ENCODE results near the gene ZNF182.
"Not testable (repeated sequence)": the region's sequence is repeated elsewhere in the genome, so short reads cannot be mapped to it uniquely, and the experiment has no call there.

The ZNF182 gene

DNA sequence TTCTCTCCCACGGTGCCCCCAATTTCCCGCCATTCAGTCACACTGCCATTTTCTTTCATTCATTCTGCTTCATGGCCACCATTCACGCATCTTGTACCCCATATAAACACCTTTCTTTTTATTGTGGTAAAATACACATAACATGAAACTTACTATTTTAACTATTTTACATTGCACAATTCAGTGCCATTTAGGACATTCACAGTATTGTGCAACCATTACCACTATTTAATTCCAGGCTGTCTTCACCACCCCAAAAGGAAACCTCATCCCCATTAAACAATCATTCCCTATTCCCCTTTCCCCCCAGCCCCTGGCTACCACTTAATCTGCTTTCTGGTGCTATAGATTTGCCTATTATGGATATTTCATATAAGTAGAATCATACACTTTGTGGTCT is 18.9 kb upstream of the ZNF182 start:
- no peaks in the 10 kb centered on the region for H3K36me3 ChIP-seq (ENCODE audit: control insufficient read depth, insufficient read depth, low read length)
- H3K4me3 ChIP-seq (ENCODE audit: extremely low read depth, insufficient read depth, low read length, poor library complexity, severe bottlenecking) = no peak overlapping the region
- H3K4me1 ChIP-seq (ENCODE audit: control insufficient read depth, insufficient read depth, low read length, poor library complexity, severe bottlenecking) = no peaks in the 10 kb centered on the region
- H3K9me3 ChIP-seq (ENCODE audit: control insufficient read depth, low read length) = peaks cover 5% of the 10 kb centered on the region
- 100% methylated on average over 2 of the region's 3 CpGs; no CpG with 5 or more reads in 1 of the 2 experiments for WGBS, 2 experiments (ENCODE audit: insufficient coverage in 2 of 2)
- H3K27ac ChIP-seq (ENCODE audit: low read depth, low read length, severe bottlenecking) = no peak overlapping the region

DNA sequence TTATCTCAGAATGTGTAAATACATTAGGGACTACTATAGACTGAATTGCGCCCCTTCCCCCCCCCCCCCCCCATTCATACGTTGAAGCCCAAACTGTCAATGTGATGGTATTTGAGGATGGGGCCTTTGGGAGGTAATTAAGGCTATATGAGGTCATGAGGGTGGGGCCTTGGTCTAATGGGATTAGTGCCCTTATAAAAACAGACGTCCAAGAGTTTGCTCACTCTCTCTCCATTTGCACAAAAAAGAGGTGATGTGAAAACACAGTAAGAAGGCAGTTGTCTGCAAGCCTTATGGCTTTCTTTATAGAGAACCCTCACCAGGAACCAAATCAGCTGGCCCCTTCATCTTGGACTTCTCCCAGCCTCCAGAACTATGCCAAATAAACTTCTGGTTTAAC is 18.3 kb upstream of the ZNF182 start:
- Histone ChIP-seq H3K27ac (ENCODE audit: low read depth, low read length, severe bottlenecking) (no peak overlapping the region), H3K9me3 (ENCODE audit: control insufficient read depth, low read length) (peaks cover 5% of the 10 kb centered on the region), H3K4me3 (ENCODE audit: extremely low read depth, insufficient read depth, low read length, poor library complexity, severe bottlenecking) (no peak overlapping the region), H3K36me3 (ENCODE audit: control insufficient read depth, insufficient read depth, low read length) (no peaks in the 10 kb centered on the region), H3K4me1 (ENCODE audit: control insufficient read depth, insufficient read depth, low read length, poor library complexity, severe bottlenecking) (no peaks in the 10 kb centered on the region)
- no CpG with 5 or more reads among the region's 3 CpGs for WGBS, 2 experiments (ENCODE audit: insufficient coverage in 2 of 2)

DNA sequence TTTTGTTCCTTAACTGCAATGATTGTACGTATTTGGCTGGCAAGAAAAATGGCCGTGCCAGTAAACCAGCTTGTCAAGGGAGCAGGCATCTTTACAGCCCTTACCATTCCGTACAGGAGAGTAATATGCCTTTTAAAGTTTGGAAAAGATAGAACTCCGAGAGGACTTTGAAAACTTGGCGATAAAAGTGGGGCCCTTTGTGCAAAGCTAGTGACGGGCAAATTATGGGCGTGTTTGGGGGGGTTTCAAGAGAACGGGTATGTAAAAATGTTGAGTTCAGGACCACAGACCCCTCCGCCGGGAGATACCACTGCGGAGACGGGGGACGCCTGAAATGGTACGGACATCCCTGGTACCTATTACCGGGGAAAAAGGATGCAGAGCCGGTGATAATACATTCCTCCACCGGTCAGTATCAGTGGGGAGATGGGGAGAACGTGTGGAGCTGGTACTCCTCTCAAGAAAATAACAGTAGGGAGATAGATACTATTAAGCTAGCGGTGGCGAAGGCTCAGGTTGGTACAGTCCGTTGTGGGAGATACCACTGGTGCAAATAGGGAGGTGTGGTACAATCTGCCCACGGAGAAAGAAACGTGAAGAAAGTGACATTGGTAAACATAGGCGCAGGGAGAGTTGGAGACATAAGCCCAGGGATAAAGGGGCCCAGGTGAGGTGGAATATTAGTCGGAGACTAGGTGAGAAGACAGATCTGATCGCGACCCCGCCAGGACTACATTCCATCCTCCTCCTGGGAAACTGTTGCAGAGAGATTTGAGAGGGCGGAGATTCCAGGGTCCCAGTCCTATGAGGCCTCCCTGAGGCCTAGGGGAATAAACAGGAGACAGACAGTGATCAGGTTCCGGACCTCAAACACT is 17.5 kb upstream of the ZNF182 start:
- Histone ChIP-seq H3K27ac (ENCODE audit: low read depth, low read length, severe bottlenecking) (peak overlapping the region; percentile 98), H3K9me3 (ENCODE audit: control insufficient read depth, low read length) (peaks cover 5% of the 10 kb centered on the region), H3K4me1 (ENCODE audit: control insufficient read depth, insufficient read depth, low read length, poor library complexity, severe bottlenecking) (no peaks in the 10 kb centered on the region), H3K4me3 (ENCODE audit: extremely low read depth, insufficient read depth, low read length, poor library complexity, severe bottlenecking) (peak overlapping the region; percentile 45), H3K36me3 (ENCODE audit: control insufficient read depth, insufficient read depth, low read length) (no peaks in the 10 kb centered on the region)
- 0 to 1% methylated on average over 6 to 14 of the region's 30 CpGs for WGBS, 2 experiments (ENCODE audit: insufficient coverage in 2 of 2)

DNA sequence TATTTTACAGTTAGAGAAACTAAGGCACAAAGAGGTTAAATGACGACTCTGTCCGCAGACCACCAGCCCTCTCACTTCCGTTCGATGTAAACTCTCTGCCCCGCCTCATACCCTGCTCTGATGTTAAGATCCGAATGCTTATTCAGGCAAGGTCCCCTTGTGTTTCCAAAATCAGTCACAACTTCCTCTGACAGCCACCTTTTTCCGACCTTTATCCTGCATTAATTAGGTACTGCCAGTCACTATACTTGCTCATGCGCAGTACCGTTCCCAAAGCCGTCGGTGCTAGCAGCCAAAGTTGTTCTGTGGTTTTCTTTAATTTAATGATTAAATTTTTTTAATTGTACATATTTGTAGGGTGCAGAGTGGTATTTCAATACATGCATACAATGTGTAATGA is 16.7 kb upstream of the ZNF182 start:
- H3K9me3 ChIP-seq (ENCODE audit: control insufficient read depth, low read length); H3K27ac ChIP-seq (ENCODE audit: low read depth, low read length, severe bottlenecking); H3K4me1 ChIP-seq (ENCODE audit: control insufficient read depth, insufficient read depth, low read length, poor library complexity, severe bottlenecking); H3K4me3 ChIP-seq (ENCODE audit: extremely low read depth, insufficient read depth, low read length, poor library complexity, severe bottlenecking); H3K36me3 ChIP-seq (ENCODE audit: control insufficient read depth, insufficient read depth, low read length): not testable (repeated sequence)
- 90% methylated on average over 2 of the region's 11 CpGs; no CpG with 5 or more reads in 1 of the 2 experiments for WGBS, 2 experiments (ENCODE audit: insufficient coverage in 2 of 2)

DNA sequence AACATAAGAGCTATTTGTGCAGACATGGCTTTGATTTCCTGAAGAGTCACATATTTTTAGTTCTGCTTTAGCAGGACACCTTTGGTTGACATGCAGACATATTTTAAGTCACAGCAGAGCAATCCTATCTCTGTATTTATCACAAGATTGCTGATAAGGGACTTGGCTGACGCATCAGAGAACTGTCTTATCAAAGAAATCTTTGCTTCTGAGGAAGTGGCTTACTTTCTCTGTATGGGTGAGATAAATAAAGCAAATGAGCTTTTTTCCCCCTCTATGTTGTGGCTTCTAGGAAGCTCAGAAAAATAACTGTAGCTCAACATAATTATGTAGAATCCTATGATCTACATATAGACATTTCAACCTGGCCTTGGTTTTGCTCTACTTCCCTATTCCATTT is 16.1 kb upstream of the ZNF182 start:
- H3K4me1 ChIP-seq (ENCODE audit: control insufficient read depth, insufficient read depth, low read length, poor library complexity, severe bottlenecking); H3K9me3 ChIP-seq (ENCODE audit: control insufficient read depth, low read length); H3K36me3 ChIP-seq (ENCODE audit: control insufficient read depth, insufficient read depth, low read length); H3K27ac ChIP-seq (ENCODE audit: low read depth, low read length, severe bottlenecking); H3K4me3 ChIP-seq (ENCODE audit: extremely low read depth, insufficient read depth, low read length, poor library complexity, severe bottlenecking): not testable (repeated sequence)
- WGBS, 2 experiments (ENCODE audit: insufficient coverage in 2 of 2) = no CpG with 5 or more reads among the region's 1 CpG

DNA sequence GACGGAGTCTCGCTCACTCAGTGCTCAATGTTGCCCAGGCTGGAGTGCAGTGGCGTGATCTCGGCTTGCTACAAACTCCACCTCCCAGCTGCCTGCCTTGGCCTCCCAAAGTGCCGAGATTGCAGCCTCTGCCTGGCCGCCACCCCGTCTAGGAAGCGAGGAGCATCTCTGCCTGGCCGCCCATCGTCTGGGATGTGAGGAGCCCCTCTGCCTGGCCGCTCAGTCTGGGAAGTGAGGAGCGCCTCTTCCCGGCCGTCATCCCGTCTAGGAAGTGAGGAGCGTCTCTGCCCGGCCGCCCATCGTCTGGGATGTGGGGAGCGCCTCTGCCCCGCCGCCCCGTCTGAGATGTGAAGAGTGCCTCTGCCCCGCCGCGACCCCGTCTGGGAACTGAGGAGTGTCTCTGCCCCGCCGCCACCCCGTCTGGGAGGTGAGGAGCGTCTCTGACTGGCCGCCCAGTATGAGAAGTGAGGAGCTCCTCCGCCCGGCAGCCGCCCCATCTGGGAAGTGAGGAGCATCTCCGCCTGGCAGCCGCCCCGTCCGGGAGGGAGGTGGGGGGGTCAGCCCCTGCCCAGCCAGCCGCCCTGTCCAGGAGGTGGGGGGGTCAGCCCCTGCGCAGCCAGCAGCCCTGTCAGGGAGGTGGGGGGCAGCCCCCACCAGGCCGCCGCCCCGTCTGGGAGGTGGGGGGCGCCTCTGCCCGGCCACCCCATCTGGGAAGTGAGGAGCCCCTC is 13.0 kb upstream of the ZNF182 start:
- WGBS, 2 experiments (ENCODE audit: insufficient coverage in 2 of 2) = 95% methylated on average over 5 of the region's 46 CpGs; no CpG with 5 or more reads in 1 of the 2 experiments
- not testable (repeated sequence) for H3K4me1 ChIP-seq (ENCODE audit: control insufficient read depth, insufficient read depth, low read length, poor library complexity, severe bottlenecking); H3K9me3 ChIP-seq (ENCODE audit: control insufficient read depth, low read length); H3K36me3 ChIP-seq (ENCODE audit: control insufficient read depth, insufficient read depth, low read length); H3K4me3 ChIP-seq (ENCODE audit: extremely low read depth, insufficient read depth, low read length, poor library complexity, severe bottlenecking); H3K27ac ChIP-seq (ENCODE audit: low read depth, low read length, severe bottlenecking)

DNA sequence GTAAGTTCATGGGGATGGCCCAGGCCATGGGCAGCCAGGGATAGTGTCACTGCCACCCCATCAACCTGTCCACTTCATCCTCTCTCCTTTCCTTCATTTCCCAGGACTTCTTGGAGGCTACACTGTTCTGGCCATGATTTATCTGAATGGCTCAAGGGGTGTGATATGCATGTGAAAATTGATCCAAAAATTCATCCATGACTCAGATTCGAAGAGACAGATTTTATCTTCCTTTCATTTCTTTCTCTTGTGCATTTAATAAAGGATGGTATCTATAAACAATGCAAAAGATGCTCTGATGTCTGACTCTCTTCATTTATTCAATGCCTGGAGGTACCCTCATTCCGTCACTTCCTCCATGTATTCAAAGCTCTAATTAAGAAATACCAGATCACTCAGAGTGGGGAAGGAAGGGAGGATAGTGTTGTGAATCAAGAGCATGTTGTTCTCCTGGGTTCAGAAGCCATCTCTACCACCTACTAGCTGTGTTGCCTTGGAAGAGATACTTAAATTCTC is 5.7 kb upstream of the ZNF182 start:
- H3K4me1 ChIP-seq (ENCODE audit: control insufficient read depth, insufficient read depth, low read length, poor library complexity, severe bottlenecking); H3K4me3 ChIP-seq (ENCODE audit: extremely low read depth, insufficient read depth, low read length, poor library complexity, severe bottlenecking): not testable (repeated sequence)
- WGBS, 2 experiments (ENCODE audit: insufficient coverage in 2 of 2) = no CpG with 5 or more reads among the region's 2 CpGs

DNA sequence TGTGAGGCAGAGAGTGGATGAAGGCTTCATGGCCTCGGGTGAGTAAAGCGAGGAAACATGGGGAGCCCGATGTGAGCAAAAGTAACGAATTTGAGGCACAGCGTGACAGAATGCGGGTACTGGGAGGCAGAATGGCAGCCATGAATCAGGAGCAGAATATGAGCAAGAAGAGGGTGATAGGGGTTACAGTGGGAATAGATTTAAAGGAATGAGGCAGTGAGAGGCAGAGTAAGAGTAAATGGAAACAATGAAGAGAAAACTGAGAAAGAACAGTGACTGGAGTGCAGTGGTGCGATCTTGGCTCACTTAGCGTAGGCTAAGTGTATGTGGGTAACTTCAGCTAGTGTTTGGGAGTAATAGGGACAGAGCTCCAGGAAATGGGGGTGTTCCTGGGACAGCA is 2.9 kb upstream of the ZNF182 start, which contains the start of gene SPACA5:
Gene SPACA5, plus strand, starts transcription at position 301 of the 400 bp plus-strand sequence. CDS start 815 bp downstream, outside the sequence.
- not testable (repeated sequence) for H3K27ac ChIP-seq (ENCODE audit: low read depth, low read length, severe bottlenecking); H3K36me3 ChIP-seq (ENCODE audit: control insufficient read depth, insufficient read depth, low read length); H3K9me3 ChIP-seq (ENCODE audit: control insufficient read depth, low read length); H3K4me1 ChIP-seq (ENCODE audit: control insufficient read depth, insufficient read depth, low read length, poor library complexity, severe bottlenecking); H3K4me3 ChIP-seq (ENCODE audit: extremely low read depth, insufficient read depth, low read length, poor library complexity, severe bottlenecking)
- WGBS, 2 experiments (ENCODE audit: insufficient coverage in 2 of 2) = no CpG with 5 or more reads among the region's 8 CpGs

More for the DNA sequence above, 5.7 kb upstream of the ZNF182 start:
- not testable (repeated sequence) for H3K36me3 ChIP-seq (ENCODE audit: control insufficient read depth, insufficient read depth, low read length); H3K27ac ChIP-seq (ENCODE audit: low read depth, low read length, severe bottlenecking); H3K9me3 ChIP-seq (ENCODE audit: control insufficient read depth, low read length)

DNA sequence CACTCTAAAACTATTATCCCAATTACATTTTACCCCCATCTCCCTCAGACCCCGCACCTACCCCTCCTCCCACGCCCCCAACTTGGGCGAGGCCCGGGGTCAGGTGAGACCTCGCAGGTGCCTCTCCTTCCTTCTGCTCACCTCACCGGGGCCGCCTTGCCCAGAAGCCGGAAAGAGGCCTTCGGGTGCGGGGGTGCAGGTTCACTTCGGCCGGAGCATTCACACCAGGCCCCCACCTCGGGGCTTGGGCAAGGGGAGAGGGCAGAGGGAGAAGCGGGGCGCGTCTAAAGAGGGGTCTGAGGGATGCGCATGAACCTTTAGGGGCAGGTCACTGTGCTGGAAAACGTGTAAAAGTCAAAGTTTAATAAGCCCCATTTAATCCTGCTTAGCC is 427 bp downstream of the ZNF182 start:
- Histone ChIP-seq H3K27ac (ENCODE audit: low read depth, low read length, severe bottlenecking) (peak overlapping the region; percentile 24), H3K4me3 (ENCODE audit: extremely low read depth, insufficient read depth, low read length, poor library complexity, severe bottlenecking) (peak overlapping the region; percentile 58), H3K36me3 (ENCODE audit: control insufficient read depth, insufficient read depth, low read length) (peaks cover 18% of the 10 kb centered on the region), H3K9me3 (ENCODE audit: control insufficient read depth, low read length) (no peaks in the 10 kb centered on the region), H3K4me1 (ENCODE audit: control insufficient read depth, insufficient read depth, low read length, poor library complexity, severe bottlenecking) (no peaks in the 10 kb centered on the region)
- WGBS, 2 experiments (ENCODE audit: insufficient coverage in 2 of 2) = 0 to 20% methylated on average over 1 to 2 of the region's 18 CpGs

DNA sequence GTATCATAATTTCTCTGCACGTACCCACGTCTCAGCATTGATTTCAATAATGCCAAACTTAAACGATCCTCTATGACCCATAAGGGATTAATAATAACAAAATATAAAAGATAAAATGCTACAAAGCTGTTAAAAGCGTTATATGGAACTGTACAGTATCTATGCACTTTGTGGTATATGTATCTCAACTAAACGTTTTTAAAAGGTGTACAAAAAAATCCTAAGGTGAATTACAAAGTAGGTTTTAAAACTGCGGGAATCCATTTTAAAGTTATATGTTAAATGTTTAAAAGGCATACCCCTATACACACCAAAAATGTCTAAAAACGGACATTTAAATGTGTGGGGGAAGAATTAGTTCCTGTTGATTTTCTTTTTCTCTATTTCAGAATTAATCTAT is 860 bp downstream of the ZNF182 start:
- H3K4me3 ChIP-seq (ENCODE audit: extremely low read depth, insufficient read depth, low read length, poor library complexity, severe bottlenecking) = peak overlapping the region; percentile 58
- H3K27ac ChIP-seq (ENCODE audit: low read depth, low read length, severe bottlenecking) = no peak overlapping the region
- peaks cover 18% of the 10 kb centered on the region for H3K36me3 ChIP-seq (ENCODE audit: control insufficient read depth, insufficient read depth, low read length)
- H3K4me1 ChIP-seq (ENCODE audit: control insufficient read depth, insufficient read depth, low read length, poor library complexity, severe bottlenecking) = no peaks in the 10 kb centered on the region
- WGBS, 2 experiments (ENCODE audit: insufficient coverage in 2 of 2) = no CpG with 5 or more reads among the region's 7 CpGs
- no peaks in the 10 kb centered on the region for H3K9me3 ChIP-seq (ENCODE audit: control insufficient read depth, low read length)

All from mesodermal cell (in vitro differentiated cells).